Measurements from ENCODE around the gene LHX8. TPM values are rescaled to one million over a fixed set of nuclear protein-coding genes. Genes with fewer than 3 reads are reported as not detected.

Gene LHX8
- total RNA-seq, 2 donors from 2014 or later, result not detected

- Mint-ChIP-seq H3K27me3 (ENCODE audit: low read depth) (peaks cover 73% of the 10 kb centered on the region), H3K9me3 (peaks cover 0 to 2% of the 10 kb centered on the region in 2 donors), H3K27ac (peak overlapping the region; percentile 19), H3K4me1 (ENCODE audit: low read depth) (peaks cover 7% of the 10 kb centered on the region), H3K36me3 (ENCODE audit: insufficient read depth in 2 of 2) (peaks cover 0 to 10% of the 10 kb centered on the region in 2 donors), H3K4me3 (no peak overlapping the region)
- ATAC-seq (replicated peaks in 1 of 2), result no peak
- DNase-seq, result no peak
These were observed 6.1 kb upstream of the LHX8 start for GRCh38 chr1:75127916-75128717.

GRCh38 chr1:75129660-75129982, 4.6 kb upstream of the LHX8 start:
- Mint-ChIP-seq H3K9me3 (peaks cover 0 to 2% of the 10 kb centered on the region in 2 donors), H3K27ac (no peak overlapping the region), H3K4me3 (no peak overlapping the region), H3K4me1 (ENCODE audit: low read depth) (peaks cover 15% of the 10 kb centered on the region), H3K27me3 (ENCODE audit: low read depth) (peaks cover 87% of the 10 kb centered on the region), H3K36me3 (ENCODE audit: insufficient read depth in 2 of 2) (peaks cover 1 to 10% of the 10 kb centered on the region in 2 donors)
- ATAC-seq (replicated peaks in 1 of 2) (no peak), DNase-seq (no peak)

GRCh38 chr1:75129983-75130789, 4.0 kb upstream of the LHX8 start:
- Mint-ChIP-seq H3K27me3 (ENCODE audit: low read depth) (peaks cover 88% of the 10 kb centered on the region), H3K27ac (no peak overlapping the region), H3K4me3 (no peak overlapping the region), H3K9me3 (peaks cover 0 to 2% of the 10 kb centered on the region in 2 donors), H3K4me1 (ENCODE audit: low read depth) (peaks cover 17% of the 10 kb centered on the region), H3K36me3 (ENCODE audit: insufficient read depth in 2 of 2) (peaks cover 1 to 8% of the 10 kb centered on the region in 2 donors)
- ATAC-seq (replicated peaks in 1 of 2) (no peak), DNase-seq (no peak)

- Mint-ChIP-seq H3K9me3 (peaks cover 0 to 2% of the 10 kb centered on the region in 2 donors), H3K4me3 (no peak overlapping the region), H3K27me3 (ENCODE audit: low read depth) (peaks cover 89% of the 10 kb centered on the region), H3K36me3 (ENCODE audit: insufficient read depth in 2 of 2) (peaks cover 1 to 8% of the 10 kb centered on the region in 2 donors), H3K4me1 (ENCODE audit: low read depth) (peaks cover 20% of the 10 kb centered on the region), H3K27ac (no peak overlapping the region)
- ATAC-seq (replicated peaks in 1 of 2) (no peak), DNase-seq (no peak)
These were observed 3.2 kb upstream of the LHX8 start for GRCh38 chr1:75130865-75131564.

- no peak overlapping the region for H3K27ac Mint-ChIP-seq
- H3K4me1 Mint-ChIP-seq (ENCODE audit: low read depth), result peaks cover 20% of the 10 kb centered on the region
- peaks cover 85% of the 10 kb centered on the region for H3K27me3 Mint-ChIP-seq (ENCODE audit: low read depth)
- no peak for DNase-seq
- peaks cover 1 to 8% of the 10 kb centered on the region in 2 donors for H3K36me3 Mint-ChIP-seq (ENCODE audit: insufficient read depth in 2 of 2)
- peaks cover 0 to 2% of the 10 kb centered on the region in 2 donors for H3K9me3 Mint-ChIP-seq
- ATAC-seq (replicated peaks in 1 of 2), result no peak
- no peak overlapping the region for H3K4me3 Mint-ChIP-seq
These were observed 2.5 kb upstream of the LHX8 start for GRCh38 chr1:75131565-75132241.

GRCh38 chr1:75132242-75132811, 1.9 kb upstream of the LHX8 start:
- H3K27me3 Mint-ChIP-seq (ENCODE audit: low read depth), result peaks cover 81% of the 10 kb centered on the region
- H3K9me3 Mint-ChIP-seq, result no peaks in the 10 kb centered on the region
- H3K4me3 Mint-ChIP-seq, result no peak overlapping the region
- DNase-seq, result no peak
- H3K4me1 Mint-ChIP-seq (ENCODE audit: low read depth), result peaks cover 20% of the 10 kb centered on the region
- H3K36me3 Mint-ChIP-seq (ENCODE audit: insufficient read depth in 2 of 2), result peaks cover 1 to 8% of the 10 kb centered on the region in 2 donors
- ATAC-seq (replicated peaks in 1 of 2), result no peak
- H3K27ac Mint-ChIP-seq, result peak overlapping the region; percentile 33

- peaks cover 1 to 8% of the 10 kb centered on the region in 2 donors for H3K36me3 Mint-ChIP-seq (ENCODE audit: insufficient read depth in 2 of 2)
- peak overlapping the region; percentile 33 for H3K27ac Mint-ChIP-seq
- H3K27me3 Mint-ChIP-seq (ENCODE audit: low read depth), result peaks cover 81% of the 10 kb centered on the region
- H3K4me3 Mint-ChIP-seq, result no peak overlapping the region
- ATAC-seq (replicated peaks in 1 of 2), result no peak
- H3K9me3 Mint-ChIP-seq, result no peaks in the 10 kb centered on the region
- peaks cover 20% of the 10 kb centered on the region for H3K4me1 Mint-ChIP-seq (ENCODE audit: low read depth)
- DNase-seq, result no peak
These were observed 1.2 kb upstream of the LHX8 start for GRCh38 chr1:75132812-75133619.

GRCh38 chr1:75134647-75135572, 722 bp downstream of the LHX8 start:
- DNase-seq (no peak), ATAC-seq (replicated peaks in 1 of 2) (peak; percentile 48 to 68)
- Mint-ChIP-seq H3K4me3 (peak overlapping the region; percentile 73 to 83), H3K36me3 (ENCODE audit: insufficient read depth in 2 of 2) (peaks cover 1 to 3% of the 10 kb centered on the region in 2 donors), H3K27me3 (ENCODE audit: low read depth) (peaks cover 74% of the 10 kb centered on the region), H3K9me3 (no peaks in the 10 kb centered on the region), H3K27ac (peak overlapping the region; percentile 45), H3K4me1 (ENCODE audit: low read depth) (peaks cover 20% of the 10 kb centered on the region)

- Mint-ChIP-seq H3K4me3 (peak overlapping the region; percentile 73 to 83), H3K4me1 (ENCODE audit: low read depth) (peaks cover 20% of the 10 kb centered on the region), H3K27ac (no peak overlapping the region), H3K9me3 (no peaks in the 10 kb centered on the region), H3K36me3 (ENCODE audit: insufficient read depth in 2 of 2) (peaks cover 1 to 3% of the 10 kb centered on the region in 2 donors), H3K27me3 (ENCODE audit: low read depth) (peaks cover 67% of the 10 kb centered on the region)
- peak in 1 of 2 donors; percentile 26 for ATAC-seq (replicated peaks in 1 of 2)
- no peak for DNase-seq
These were observed 1.5 kb downstream of the LHX8 start for GRCh38 chr1:75135573-75136194.

GRCh38 chr1:75136195-75136815, 2.1 kb downstream of the LHX8 start:
- DNase-seq, result no peak
- Mint-ChIP-seq H3K9me3 (no peaks in the 10 kb centered on the region), H3K4me1 (ENCODE audit: low read depth) (peaks cover 20% of the 10 kb centered on the region), H3K4me3 (peak overlapping the region; percentile 58 to 73), H3K27me3 (ENCODE audit: low read depth) (peaks cover 61% of the 10 kb centered on the region), H3K27ac (no peak overlapping the region), H3K36me3 (ENCODE audit: insufficient read depth in 2 of 2) (peaks cover 1 to 2% of the 10 kb centered on the region in 2 donors)
- ATAC-seq (replicated peaks in 1 of 2), result no peak

Data from activated T-cell treated with anti-CD3 and anti-CD28 coated beads, Interleukin-2, amount 50 U/mL, for 72 hours (primary cell).